T-helper 2 cell treated with Interferon-gamma antibody and Interleukin-4, amounts not matched to agents 5 μg/mL and 100 μg/mL, for 36 hours (primary cell): ENCODE data around the gene RPH3AL.
"Not testable (repeated sequence)": the region's sequence is repeated elsewhere in the genome, so short reads cannot be mapped to it uniquely, and the experiment has no call there.

Experiments
- DNase-seq: peaks from one replicate; pipeline ENCODE4 v3.0.0; 2021; ENCODE audit warnings: low spot score
- H3K27ac Mint-ChIP-seq: one replicate; pipeline ENCODE4 v1.8.0; 2021; ENCODE audit warnings: mild to moderate bottlenecking, mixed read lengths
- H3K27me3 Mint-ChIP-seq: one replicate; pipeline ENCODE4 v1.8.0; 2021; ENCODE audit warnings: low read depth, mixed read lengths
- H3K36me3 Mint-ChIP-seq: one replicate; pipeline ENCODE4 v1.8.0; 2021; ENCODE audit warnings: low read depth, mixed read lengths
- H3K4me1 Mint-ChIP-seq: one replicate; pipeline ENCODE4 v1.8.0; 2021; ENCODE audit warnings: low read depth, mixed read lengths
- H3K4me3 Mint-ChIP-seq: one replicate; pipeline ENCODE4 v1.8.0; 2022; ENCODE audit warnings: mild to moderate bottlenecking, moderate library complexity, mixed read lengths
- H3K9me3 Mint-ChIP-seq: one replicate; pipeline ENCODE4 v1.8.0; 2021; ENCODE audit warnings: mixed read lengths

The RPH3AL gene

GRCh38 chr17:249236-249993 lies 103.2 kb downstream of the RPH3AL start:
- H3K4me1 Mint-ChIP-seq: no peaks in the 10 kb centered on the region
- H3K36me3 Mint-ChIP-seq: no peaks in the 10 kb centered on the region
- H3K27ac Mint-ChIP-seq: no peak overlapping the region
- no peaks in the 10 kb centered on the region for H3K27me3 Mint-ChIP-seq
- DNase-seq: no peak
- no peak overlapping the region for H3K4me3 Mint-ChIP-seq
- H3K9me3 Mint-ChIP-seq: no peaks in the 10 kb centered on the region

DNA sequence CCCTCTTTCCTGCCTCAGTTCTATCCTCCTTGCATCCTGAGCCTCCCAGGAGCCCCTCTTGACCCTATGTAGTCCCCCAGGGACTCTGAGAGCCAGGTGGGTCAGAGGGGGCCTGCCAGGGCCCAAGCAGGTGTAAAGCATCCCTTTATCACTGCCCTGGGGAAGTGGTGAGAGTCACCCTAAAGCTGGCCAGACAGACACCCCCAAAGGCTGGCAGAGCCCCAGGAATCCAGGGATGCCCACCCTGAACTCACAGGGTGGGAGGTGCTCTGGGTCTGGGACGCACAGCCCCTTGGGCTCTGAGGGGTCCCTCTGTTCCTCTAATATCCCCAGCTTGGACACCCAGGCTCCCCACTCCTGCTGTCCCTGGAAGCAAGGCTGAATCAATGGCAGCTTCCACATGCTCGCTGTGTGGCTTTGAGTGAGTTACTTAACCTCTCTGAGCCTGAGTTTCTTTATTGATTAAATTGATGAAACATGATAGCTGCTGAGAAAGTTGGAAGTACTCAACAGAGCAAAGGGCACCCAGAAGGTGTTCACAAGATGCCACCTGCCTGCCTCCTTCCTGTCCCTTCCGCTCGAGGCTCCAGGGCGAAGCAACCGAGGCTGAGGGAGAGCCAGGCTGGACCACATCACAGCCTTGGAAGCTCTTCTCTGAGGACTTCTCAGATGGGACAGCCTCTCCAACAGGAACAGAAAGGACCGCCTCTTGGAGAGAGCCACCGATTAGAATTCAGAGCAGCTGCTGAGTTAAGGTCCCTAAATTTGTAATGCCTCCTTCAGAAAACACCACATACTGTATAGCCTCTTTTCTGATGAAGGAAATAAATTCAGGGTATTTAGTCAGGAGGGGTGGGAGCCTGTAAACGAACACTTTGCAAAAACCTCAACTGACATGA lies 104.0 kb downstream of the RPH3AL start:
- Mint-ChIP-seq H3K27ac (no peak overlapping the region), H3K36me3 (no peaks in the 10 kb centered on the region), H3K9me3 (no peaks in the 10 kb centered on the region)

GRCh38 chr17:247767-248166 lies 104.8 kb downstream of the RPH3AL start:
- no peak overlapping the region for H3K27ac Mint-ChIP-seq

More for the DNA sequence above, 104.0 kb downstream of the RPH3AL start:
- H3K27me3 Mint-ChIP-seq: no peaks in the 10 kb centered on the region
- no peak for DNase-seq
- no peaks in the 10 kb centered on the region for H3K4me1 Mint-ChIP-seq
- H3K4me3 Mint-ChIP-seq: no peak overlapping the region

GRCh38 chr17:246851-247421 lies 105.7 kb downstream of the RPH3AL start:
- Mint-ChIP-seq H3K27ac (no peak overlapping the region), H3K27me3 (no peaks in the 10 kb centered on the region)
- no peak for DNase-seq

More at GRCh38 chr17:247767-248166, 104.8 kb downstream of the RPH3AL start:
- Mint-ChIP-seq H3K36me3 (no peaks in the 10 kb centered on the region), H3K27me3 (no peaks in the 10 kb centered on the region), H3K4me1 (no peaks in the 10 kb centered on the region), H3K4me3 (no peak overlapping the region), H3K9me3 (no peaks in the 10 kb centered on the region)
- DNase-seq: no peak

GRCh38 chr17:246226-246625 lies 106.4 kb downstream of the RPH3AL start:
- DNase-seq: no peak
- Mint-ChIP-seq H3K4me1 (no peaks in the 10 kb centered on the region), H3K27me3 (no peaks in the 10 kb centered on the region), H3K36me3 (no peaks in the 10 kb centered on the region), H3K9me3 (no peaks in the 10 kb centered on the region), H3K27ac (no peak overlapping the region), H3K4me3 (no peak overlapping the region)

More at GRCh38 chr17:246851-247421, 105.7 kb downstream of the RPH3AL start:
- Mint-ChIP-seq H3K36me3 (no peaks in the 10 kb centered on the region), H3K4me3 (no peak overlapping the region), H3K4me1 (no peaks in the 10 kb centered on the region), H3K9me3 (no peaks in the 10 kb centered on the region)

DNA sequence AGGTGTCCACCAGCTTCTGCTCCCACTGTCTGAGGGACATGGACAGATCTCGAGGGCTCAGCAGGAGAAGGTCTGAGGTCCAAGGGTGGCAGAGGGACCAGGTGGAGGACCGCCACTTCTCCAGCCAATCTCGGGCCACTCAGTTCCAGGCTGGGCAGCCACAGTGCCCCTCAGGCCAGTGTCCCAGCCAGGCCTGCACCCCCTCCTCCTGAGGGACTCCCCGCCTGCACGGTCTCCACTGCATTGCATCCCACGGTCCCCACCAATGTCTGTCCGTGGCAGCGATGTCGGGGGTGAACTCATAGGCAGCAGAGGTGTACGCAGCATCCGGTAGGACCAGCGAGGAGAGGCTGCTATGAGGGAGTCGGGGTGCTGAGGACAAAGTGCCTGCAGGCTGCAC lies 107.0 kb downstream of the RPH3AL start:
- Mint-ChIP-seq H3K27me3 (no peaks in the 10 kb centered on the region), H3K9me3 (no peaks in the 10 kb centered on the region), H3K27ac (no peak overlapping the region), H3K4me1 (no peaks in the 10 kb centered on the region), H3K36me3 (no peaks in the 10 kb centered on the region), H3K4me3 (no peak overlapping the region)
- DNase-seq: no peak

- Mint-ChIP-seq H3K27me3 (no peaks in the 10 kb centered on the region), H3K9me3 (no peaks in the 10 kb centered on the region), H3K36me3 (no peaks in the 10 kb centered on the region)
These were observed 107.6 kb downstream of the RPH3AL start for GRCh38 chr17:245020-245419.

DNA sequence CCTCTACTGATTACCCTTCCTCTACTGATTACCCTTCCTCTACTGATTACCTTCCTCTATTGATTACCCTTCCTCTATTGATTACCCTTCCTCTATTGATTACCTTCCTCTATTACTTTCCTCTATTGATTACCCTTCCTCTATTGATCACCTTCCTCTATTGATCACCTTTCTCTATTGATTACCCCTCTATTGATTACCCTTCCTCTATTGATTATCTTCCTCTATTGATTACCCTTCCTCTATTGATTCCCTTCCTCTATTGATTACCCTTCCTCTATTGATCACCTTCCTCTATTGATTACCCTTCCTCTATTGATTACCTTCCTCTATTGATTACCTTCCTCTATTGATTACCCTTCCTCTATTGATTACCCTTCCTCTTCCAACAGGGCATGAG lies 108.7 kb downstream of the RPH3AL start:
- H3K36me3 Mint-ChIP-seq, H3K27me3 Mint-ChIP-seq, H3K9me3 Mint-ChIP-seq, DNase-seq, H3K4me3 Mint-ChIP-seq, H3K27ac Mint-ChIP-seq, H3K4me1 Mint-ChIP-seq: not testable (repeated sequence)

More at GRCh38 chr17:245020-245419, 107.6 kb downstream of the RPH3AL start:
- no peak for DNase-seq
- Mint-ChIP-seq H3K4me3 (no peak overlapping the region), H3K27ac (no peak overlapping the region), H3K4me1 (no peaks in the 10 kb centered on the region)

GRCh38 chr17:238964-239259 lies 113.7 kb downstream of the RPH3AL start:
- no peak overlapping the region for H3K27ac Mint-ChIP-seq
- no peaks in the 10 kb centered on the region for H3K4me1 Mint-ChIP-seq
- no peaks in the 10 kb centered on the region for H3K36me3 Mint-ChIP-seq
- no peaks in the 10 kb centered on the region for H3K9me3 Mint-ChIP-seq
- peaks cover 9% of the 10 kb centered on the region for H3K27me3 Mint-ChIP-seq
- no peak for DNase-seq
- no peak overlapping the region for H3K4me3 Mint-ChIP-seq

DNA sequence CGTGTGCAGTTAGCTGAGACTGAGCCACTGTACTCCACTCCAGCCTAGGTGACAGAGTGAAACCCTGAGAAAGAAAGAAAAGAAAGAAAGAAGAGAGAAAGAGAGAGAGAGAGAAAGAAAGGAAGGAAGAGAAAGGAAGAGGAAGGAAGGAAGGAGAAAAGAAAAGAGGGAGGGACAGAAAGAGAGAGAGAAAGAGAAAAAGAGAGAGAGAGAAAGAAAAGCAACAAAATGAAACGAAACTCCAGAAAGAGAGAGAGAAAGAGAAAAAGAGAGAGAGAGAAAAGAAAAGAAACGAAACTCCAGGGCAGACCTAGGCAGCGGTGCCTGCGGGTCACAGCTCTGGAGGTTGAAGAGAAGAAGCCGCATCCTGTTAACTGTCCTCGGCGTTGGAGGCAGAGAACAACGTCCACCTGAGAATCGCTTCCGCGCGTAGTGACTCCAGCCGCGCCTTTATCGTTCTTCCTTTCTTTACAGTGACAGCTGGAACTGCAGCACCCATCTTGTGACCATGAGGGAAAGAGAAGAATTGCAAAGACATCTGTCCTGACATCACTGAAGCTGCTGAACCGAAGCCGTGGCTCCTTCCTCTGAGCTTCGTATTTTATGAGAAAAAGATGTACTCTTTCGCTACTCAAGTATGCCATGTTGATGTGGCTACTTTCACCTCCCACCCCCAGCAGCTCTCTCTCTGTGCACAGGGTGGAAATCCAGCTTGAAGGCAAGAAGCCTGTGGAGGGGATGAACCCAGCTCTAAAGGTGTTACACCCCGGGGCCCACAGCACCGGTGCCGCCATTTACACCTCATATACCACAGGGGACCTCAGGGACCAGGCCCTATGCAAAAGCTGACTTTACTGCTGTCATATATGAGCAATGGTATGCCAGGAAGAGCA lies 114.3 kb downstream of the RPH3AL start:
- Mint-ChIP-seq H3K4me1 (no peaks in the 10 kb centered on the region), H3K27ac (no peak overlapping the region), H3K36me3 (no peaks in the 10 kb centered on the region), H3K4me3 (no peak overlapping the region), H3K27me3 (peaks cover 9% of the 10 kb centered on the region), H3K9me3 (no peaks in the 10 kb centered on the region)
- no peak for DNase-seq

DNA sequence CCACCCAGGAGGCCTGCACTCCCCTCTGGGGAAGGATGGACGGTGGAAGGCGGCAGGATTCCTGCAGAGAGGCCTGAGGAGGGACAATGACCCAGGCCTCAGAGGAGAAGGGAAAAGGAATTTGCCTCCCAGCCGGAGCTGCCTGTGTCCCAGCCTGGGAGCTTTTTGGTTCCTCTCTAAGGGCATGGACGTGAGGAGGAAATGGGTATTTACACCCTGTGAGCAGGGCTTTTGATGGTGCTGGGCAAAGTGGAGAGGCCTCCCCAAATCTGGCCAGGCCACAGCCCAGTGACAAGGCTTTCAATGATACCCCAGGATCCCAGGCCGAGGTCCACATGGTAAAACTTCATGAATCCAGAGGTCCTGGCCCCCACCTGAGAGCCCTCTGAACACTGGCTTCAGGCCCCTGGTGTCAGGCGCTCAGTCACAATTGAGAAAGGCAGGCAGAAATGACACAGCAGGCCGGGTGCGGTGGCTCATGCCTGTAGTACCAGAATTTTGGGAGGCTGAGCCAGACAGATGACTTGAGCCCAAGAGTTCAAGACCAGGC lies 115.1 kb downstream of the RPH3AL start:
- no peak overlapping the region for H3K27ac Mint-ChIP-seq
- peaks cover 9% of the 10 kb centered on the region for H3K27me3 Mint-ChIP-seq
- H3K36me3 Mint-ChIP-seq: no peaks in the 10 kb centered on the region
- no peak overlapping the region for H3K4me3 Mint-ChIP-seq
- no peaks in the 10 kb centered on the region for H3K4me1 Mint-ChIP-seq
- DNase-seq: no peak
- H3K9me3 Mint-ChIP-seq: no peaks in the 10 kb centered on the region

GRCh38 chr17:236641-237405 lies 115.8 kb downstream of the RPH3AL start:
- Mint-ChIP-seq H3K4me1 (no peaks in the 10 kb centered on the region), H3K36me3 (no peaks in the 10 kb centered on the region), H3K9me3 (no peaks in the 10 kb centered on the region), H3K27me3 (peaks cover 9% of the 10 kb centered on the region), H3K27ac (no peak overlapping the region), H3K4me3 (no peak overlapping the region)
- no peak for DNase-seq
